HG02884 (cell line): Measurements from ENCODE around the gene CYS1.
"Not testable (repeated sequence)": the region's sequence is repeated elsewhere in the genome, so short reads cannot be mapped to it uniquely, and the experiment has no call there.

Experiments
- ATAC-seq: cut with Tn5 transposase; IDR thresholded peaks from one replicate; pipeline ENCODE4 v1.9.1; 2021; ENCODE audit warnings: mild to moderate bottlenecking, moderate library complexity; ENCODE audit not compliant: unreplicated experiment

Gene CYS1

DNA sequence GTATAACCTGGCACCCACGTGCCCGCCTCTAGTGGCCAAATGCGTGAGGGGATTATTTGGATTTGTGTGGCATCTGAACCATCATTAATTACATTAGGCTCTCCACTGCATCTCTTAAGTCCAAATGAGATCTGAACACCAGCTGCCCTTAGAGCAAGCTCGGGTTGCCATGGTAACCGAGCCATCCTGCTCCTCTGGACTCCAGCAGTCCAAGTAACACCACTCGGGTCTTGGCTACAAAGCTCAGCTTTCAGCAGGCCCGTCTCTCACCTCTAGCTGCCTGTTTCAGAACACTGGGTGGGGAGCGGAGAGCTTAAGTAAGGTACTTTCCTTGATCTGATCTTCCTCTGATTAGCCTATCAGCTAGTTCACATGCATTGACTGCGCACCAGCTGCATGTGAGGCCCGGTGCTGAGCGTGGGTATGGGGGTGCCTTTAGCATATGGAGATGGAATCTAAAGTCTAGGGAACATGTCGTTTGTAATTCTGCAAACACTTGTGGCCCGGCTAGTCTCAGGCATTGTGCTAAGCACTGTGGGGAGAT, 14.1 kb upstream of the CYS1 start:
- ATAC-seq: no peak

- ATAC-seq: not testable (repeated sequence)
Observed at GRCh38 chr2:10091889-10092244, 11.7 kb upstream of the CYS1 start.

GRCh38 chr2:10091182-10091888, 11.1 kb upstream of the CYS1 start:
- no peak for ATAC-seq

DNA sequence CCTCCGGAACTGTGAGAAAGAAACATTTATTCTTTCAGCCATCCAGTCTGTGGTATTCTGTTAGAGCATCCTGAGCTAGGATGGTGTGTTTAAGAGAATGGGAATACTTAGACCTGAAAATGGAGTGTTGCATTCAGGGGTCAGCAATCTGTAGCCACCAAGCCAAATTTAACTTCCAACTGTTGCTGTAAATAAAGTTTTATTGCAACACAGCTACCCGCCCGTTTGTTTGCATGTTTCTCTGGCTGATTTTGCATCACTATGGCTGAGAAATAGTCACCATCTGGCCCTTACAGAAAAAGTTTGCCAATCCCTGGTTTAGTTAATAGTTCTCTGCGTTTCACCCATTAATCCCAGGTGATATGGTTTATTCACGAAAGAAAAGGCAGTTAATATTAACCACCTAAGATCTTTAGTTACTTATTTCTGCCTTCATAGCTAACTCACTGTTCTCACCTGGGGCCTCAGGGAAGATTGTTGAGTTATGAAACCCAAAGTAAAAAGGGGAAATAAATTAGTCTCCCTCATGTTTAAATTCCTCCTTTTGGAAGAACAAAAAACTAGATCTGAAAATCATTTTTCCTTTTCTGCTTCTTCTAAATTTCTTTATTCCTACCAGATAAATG, 9.5 kb upstream of the CYS1 start:
- ATAC-seq: no peak

DNA sequence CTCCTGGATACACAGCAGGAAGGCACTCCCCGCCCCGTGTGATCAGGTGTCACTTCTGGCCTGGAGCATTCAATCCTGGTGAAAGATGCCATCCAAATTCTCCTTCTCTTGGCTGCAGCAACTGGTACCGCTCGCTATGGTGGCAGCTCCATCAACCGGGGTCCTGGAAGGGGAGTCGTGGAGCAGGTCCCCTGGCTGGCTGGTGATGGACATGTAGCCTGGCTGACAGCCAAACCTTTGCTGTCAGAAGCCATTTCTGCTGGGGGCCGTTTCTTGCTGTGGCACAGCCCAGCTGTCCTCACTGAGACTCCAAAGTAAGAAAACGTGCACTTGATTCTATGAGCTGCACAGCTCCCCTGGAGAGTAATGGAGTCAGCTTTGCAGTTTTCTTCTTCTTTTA, 7.1 kb upstream of the CYS1 start:
- no peak for ATAC-seq

GRCh38 chr2:10086950-10087349, 6.7 kb upstream of the CYS1 start:
- ATAC-seq: no peak

DNA sequence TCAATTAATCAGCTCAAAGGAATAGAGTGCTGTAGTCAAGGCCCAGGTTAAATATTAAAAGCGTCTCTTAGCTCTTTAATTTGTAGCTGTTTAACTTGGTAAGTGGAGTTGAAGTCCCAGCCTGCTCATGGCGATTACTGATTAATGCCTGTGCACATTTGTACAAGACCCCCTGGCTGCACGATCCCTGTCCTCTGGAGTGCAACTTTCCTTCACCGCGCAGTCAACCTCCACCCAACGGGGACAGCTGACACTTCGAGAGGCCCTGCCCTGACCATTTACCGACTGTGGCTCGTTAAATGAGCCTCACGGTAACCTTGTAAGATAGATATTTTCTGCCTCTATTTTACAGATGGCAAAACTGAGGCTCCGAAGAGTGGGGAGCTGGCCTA, 5.5 kb upstream of the CYS1 start:
- no peak for ATAC-seq

DNA sequence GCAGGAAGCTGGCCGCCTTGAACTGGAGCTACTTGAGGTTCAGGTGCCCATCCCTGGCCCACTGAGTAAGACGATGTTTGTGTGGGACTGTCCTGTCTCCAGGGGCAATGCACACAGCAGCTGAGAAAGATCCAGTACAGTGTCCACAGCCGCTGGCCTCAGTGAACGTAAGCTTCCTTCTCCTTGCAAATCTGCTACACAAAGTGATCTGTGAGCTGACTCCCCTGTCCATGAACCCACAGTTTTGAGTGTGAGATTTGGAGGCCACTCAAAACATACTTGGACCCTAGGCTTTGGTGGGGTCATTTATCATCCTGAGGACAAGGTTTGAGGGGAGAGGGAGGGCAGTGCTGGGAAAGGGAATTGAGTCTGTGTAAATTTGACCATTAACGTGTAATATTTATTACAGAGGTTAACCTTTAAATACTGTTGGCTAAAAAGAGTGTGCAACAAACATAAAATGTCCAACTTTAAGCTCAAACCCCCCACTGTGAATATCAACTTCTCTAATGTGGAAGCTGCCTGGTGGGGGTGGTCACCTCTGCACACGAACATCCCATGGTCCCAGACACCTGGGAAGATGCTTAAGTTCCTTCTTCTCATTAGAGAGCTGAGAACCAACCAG, 4.9 kb upstream of the CYS1 start:
- ATAC-seq: no peak

DNA sequence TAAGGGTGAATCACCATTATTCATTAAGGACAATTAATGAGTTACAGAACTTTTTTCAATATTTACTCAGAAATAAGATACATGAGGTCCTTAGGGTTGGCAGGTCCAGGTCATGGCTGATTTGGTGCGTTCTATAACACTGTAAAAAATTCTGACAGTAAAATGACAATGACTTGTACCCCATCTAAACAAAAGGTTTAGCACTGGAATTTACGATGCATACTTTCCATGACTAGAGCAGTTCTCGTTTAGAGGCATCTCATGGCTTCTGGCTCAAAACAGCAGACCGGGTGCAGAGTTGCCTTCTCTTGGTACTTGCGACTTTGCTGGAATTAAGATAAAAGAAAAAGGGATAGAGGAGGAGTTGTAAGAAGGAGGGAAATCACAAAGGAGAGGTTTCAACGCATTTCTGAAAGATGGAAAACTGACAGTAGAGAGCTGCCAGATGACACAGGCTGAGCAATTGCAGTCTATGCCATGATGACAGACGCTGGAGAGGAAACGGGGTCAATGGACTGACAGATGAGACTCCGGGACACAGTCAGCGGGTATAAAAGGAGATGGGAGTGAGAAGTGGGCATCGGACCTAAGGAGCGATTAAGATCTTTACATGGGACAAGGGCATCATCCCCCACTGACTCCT, 4.1 kb upstream of the CYS1 start:
- ATAC-seq: no peak

GRCh38 chr2:10083692-10084211, 3.5 kb upstream of the CYS1 start:
- no peak for ATAC-seq

GRCh38 chr2:10083046-10083445, 2.8 kb upstream of the CYS1 start:
- ATAC-seq: no peak

GRCh38 chr2:10080536-10081304, 509 bp upstream of the CYS1 start:
- ATAC-seq: no peak

- ATAC-seq: no peak
Observed at GRCh38 chr2:10079266-10079869, 843 bp downstream of the CYS1 start.

- ATAC-seq: no peak
Observed at GRCh38 chr2:10078704-10079265, 1.4 kb downstream of the CYS1 start.

DNA sequence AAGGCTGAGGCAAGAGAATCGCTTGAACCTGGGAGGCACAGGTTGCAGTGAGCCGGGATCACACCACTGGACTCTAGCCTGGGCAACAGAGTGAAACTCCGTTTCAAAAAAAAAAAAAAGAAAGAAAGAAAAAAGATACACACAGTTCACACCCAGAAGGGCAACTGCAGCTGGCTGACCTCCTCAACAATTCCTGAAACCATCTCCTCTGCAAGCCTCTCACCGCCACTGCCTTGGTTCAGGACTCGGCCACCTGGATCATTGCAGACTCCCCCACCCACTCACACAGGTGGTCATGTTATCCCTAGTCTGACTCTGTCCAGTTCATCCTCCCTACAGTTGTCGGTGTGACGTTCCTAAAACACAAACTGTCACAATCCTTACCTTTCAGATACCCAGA, 2.2 kb downstream of the CYS1 start:
- no peak for ATAC-seq

- ATAC-seq: no peak
Observed at GRCh38 chr2:10076988-10077527, 3.2 kb downstream of the CYS1 start.

DNA sequence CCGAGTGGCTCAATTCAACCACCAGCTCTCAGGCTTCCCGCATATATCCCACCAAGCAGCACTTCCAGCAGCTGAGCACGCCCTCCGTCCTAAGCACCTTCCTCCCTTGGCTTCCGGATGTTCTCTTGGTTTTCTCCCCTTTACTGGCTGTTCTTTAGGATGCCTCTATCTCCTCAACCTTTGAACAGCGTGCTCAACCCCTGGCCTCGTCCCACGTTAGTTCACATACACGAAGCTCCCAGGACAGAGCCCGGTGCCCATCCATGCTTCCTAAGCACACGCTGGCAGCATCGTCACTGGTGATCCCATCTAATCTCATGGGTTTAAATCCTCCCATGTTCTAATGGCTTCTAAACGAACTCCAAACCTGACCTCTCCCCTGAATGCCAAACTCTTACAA, 3.7 kb downstream of the CYS1 start:
- no peak for ATAC-seq

DNA sequence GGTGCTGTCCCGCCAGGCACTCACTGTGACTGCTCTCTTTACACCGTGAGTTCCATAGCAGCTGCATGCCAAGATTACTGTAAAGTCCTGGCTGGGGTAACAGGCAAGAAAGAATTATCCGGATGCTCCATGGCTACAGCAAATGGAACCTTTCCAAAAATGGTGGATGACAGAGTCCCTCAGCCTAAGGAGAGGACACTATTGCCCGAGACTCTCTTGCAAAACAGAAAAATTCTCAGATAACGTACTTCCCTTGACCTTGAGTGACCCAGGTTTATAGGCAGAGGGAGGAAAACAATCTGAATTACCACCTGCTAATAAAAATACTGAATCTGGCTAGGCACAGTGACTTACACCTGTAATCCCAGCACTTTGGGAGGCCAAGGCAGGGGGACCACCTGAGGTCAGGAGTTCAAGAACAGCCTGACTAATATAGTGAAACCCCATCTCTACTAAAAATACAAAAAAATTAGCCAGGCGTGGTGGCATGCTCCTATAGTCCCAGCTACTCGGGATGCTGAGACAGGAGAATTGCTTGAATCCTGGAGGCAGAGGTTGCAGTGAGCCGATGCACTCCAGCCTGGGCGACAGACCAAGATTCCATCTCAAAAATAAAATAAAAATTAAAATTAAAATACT, 4.5 kb downstream of the CYS1 start:
- no peak for ATAC-seq

GRCh38 chr2:10075101-10075500, 5.1 kb downstream of the CYS1 start:
- ATAC-seq: no peak
